ENCODE data around the gene ADPRHL1.

DNA sequence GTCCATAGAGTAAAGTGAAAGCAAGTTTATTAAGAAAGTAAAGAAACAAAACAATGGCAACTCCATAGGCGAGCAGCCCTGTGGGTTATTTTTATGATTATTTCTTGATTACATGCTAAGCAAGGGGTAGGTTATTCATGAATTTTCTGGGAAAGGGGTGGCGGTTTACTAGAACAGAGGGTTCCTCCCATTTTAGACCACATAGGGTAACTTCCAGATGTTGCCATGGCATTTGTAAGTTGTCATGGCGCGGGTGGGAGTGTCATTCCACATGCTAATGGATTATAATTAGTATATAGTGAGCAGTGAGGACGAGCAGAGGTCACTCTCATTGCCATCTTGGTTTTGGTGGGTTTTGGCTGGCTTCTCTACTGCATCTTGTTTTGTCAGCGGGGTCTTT lies 45.6 kb upstream of the ADPRHL1 start:
- TF ChIP-seq EZH2phosphoT487 (IDR thresholded peaks at IDR 0.05; ENCODE audit: low read depth, severe bottlenecking, unreplicated experiment): no peak
- TF ChIP-seq, protein P1, sequence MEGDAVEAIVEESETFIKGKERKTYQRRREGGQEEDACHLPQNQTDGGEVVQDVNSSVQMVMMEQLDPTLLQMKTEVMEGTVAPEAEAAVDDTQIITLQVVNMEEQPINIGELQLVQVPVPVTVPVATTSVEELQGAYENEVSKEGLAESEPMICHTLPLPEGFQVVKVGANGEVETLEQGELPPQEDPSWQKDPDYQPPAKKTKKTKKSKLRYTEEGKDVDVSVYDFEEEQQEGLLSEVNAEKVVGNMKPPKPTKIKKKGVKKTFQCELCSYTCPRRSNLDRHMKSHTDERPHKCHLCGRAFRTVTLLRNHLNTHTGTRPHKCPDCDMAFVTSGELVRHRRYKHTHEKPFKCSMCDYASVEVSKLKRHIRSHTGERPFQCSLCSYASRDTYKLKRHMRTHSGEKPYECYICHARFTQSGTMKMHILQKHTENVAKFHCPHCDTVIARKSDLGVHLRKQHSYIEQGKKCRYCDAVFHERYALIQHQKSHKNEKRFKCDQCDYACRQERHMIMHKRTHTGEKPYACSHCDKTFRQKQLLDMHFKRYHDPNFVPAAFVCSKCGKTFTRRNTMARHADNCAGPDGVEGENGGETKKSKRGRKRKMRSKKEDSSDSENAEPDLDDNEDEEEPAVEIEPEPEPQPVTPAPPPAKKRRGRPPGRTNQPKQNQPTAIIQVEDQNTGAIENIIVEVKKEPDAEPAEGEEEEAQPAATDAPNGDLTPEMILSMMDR (IDR thresholded peaks at IDR 0.05; ENCODE audit: poor library complexity): no peak
- TF ChIP-seq EZH2 (IDR thresholded peaks at IDR 0.05; ENCODE audit: borderline replicate concordance): no peak
